ENCODE measurements around the gene TTI1.

TTI1 gene

GRCh38 chr20:38062890-38063289 lies 29.6 kb upstream of the TTI1 start:
- TF ChIP-seq EP300 (IDR thresholded peaks at IDR 0.05; ENCODE audit: borderline replicate concordance) (no peak), TEAD4 (IDR thresholded peaks at IDR 0.05) (no peak), TCF12 (IDR thresholded peaks at IDR 0.05; ENCODE audit: low read depth) (no peak), CEBPB (IDR thresholded peaks at IDR 0.05) (no peak)

GRCh38 chr20:38061109-38061508 lies 27.9 kb upstream of the TTI1 start:
- TF ChIP-seq FOXM1 (IDR thresholded peaks at IDR 0.05; ENCODE audit: borderline replicate concordance, low read depth) (no peak), EP300 (IDR thresholded peaks at IDR 0.05; ENCODE audit: borderline replicate concordance) (no peak), TCF12 (IDR thresholded peaks at IDR 0.05; ENCODE audit: low read depth) (no peak), RAD21 (IDR thresholded peaks at IDR 0.05; ENCODE audit: low read depth) (no peak), TEAD4 (IDR thresholded peaks at IDR 0.05) (no peak)

GRCh38 chr20:38060536-38060935 lies 27.3 kb upstream of the TTI1 start:
- no peak for TF ChIP-seq YY1 (IDR thresholded peaks at IDR 0.05; ENCODE audit: low read depth)
- TF ChIP-seq MAX (IDR thresholded peaks at IDR 0.05): no peak
- no peak for TF ChIP-seq FOXM1 (IDR thresholded peaks at IDR 0.05; ENCODE audit: borderline replicate concordance, low read depth)
- TF ChIP-seq REST (IDR thresholded peaks at IDR 0.05; ENCODE audit: low read depth): no peak
- TF ChIP-seq CREB1 (IDR thresholded peaks at IDR 0.05; ENCODE audit: low read depth): no peak
- TF ChIP-seq EP300 (IDR thresholded peaks at IDR 0.05; ENCODE audit: borderline replicate concordance): no peak

GRCh38 chr20:38059832-38060231 lies 26.6 kb upstream of the TTI1 start:
- no peak for TF ChIP-seq ZBTB7A (IDR thresholded peaks at IDR 0.05; ENCODE audit: low read depth)
- TF ChIP-seq TCF12 (IDR thresholded peaks at IDR 0.05; ENCODE audit: low read depth): no peak
- TF ChIP-seq EP300 (IDR thresholded peaks at IDR 0.05; ENCODE audit: borderline replicate concordance): no peak
- no peak for TF ChIP-seq RAD21 (IDR thresholded peaks at IDR 0.05; ENCODE audit: low read depth)
- TF ChIP-seq TAF1 (IDR thresholded peaks at IDR 0.05; ENCODE audit: low read depth): no peak
- no peak for TF ChIP-seq NFIC (IDR thresholded peaks at IDR 0.05)
- no peak for TF ChIP-seq USF1 (IDR thresholded peaks at IDR 0.05)
- TF ChIP-seq CEBPB (IDR thresholded peaks at IDR 0.05): no peak

GRCh38 chr20:38057351-38057972 lies 24.2 kb upstream of the TTI1 start:
- TF ChIP-seq ZBTB7A (IDR thresholded peaks at IDR 0.05; ENCODE audit: low read depth): no peak
- no peak for TF ChIP-seq YY1 (IDR thresholded peaks at IDR 0.05; ENCODE audit: low read depth)
- TF ChIP-seq RAD21 (IDR thresholded peaks at IDR 0.05; ENCODE audit: low read depth): peak; percentile 81
- no peak for TF ChIP-seq TAF1 (IDR thresholded peaks at IDR 0.05; ENCODE audit: low read depth)
- TF ChIP-seq EP300 (IDR thresholded peaks at IDR 0.05; ENCODE audit: borderline replicate concordance): no peak
- TF ChIP-seq MAX (IDR thresholded peaks at IDR 0.05): no peak
- TF ChIP-seq EGR1 (IDR thresholded peaks at IDR 0.05): no peak

GRCh38 chr20:38055848-38056247 lies 22.6 kb upstream of the TTI1 start:
- no peak for TF ChIP-seq ZBTB7A (IDR thresholded peaks at IDR 0.05; ENCODE audit: low read depth)
- no peak for TF ChIP-seq USF1 (IDR thresholded peaks at IDR 0.05)
- no peak for TF ChIP-seq CREB1 (IDR thresholded peaks at IDR 0.05; ENCODE audit: low read depth)
- no peak for TF ChIP-seq CEBPB (IDR thresholded peaks at IDR 0.05)
- TF ChIP-seq NFIC (IDR thresholded peaks at IDR 0.05): no peak
- no peak for TF ChIP-seq EP300 (IDR thresholded peaks at IDR 0.05; ENCODE audit: borderline replicate concordance)
- TF ChIP-seq RAD21 (IDR thresholded peaks at IDR 0.05; ENCODE audit: low read depth): no peak
- TF ChIP-seq EGR1 (IDR thresholded peaks at IDR 0.05): no peak
- TF ChIP-seq REST (IDR thresholded peaks at IDR 0.05; ENCODE audit: low read depth): no peak
- no peak for TF ChIP-seq YY1 (IDR thresholded peaks at IDR 0.05; ENCODE audit: low read depth)
- TF ChIP-seq TCF12 (IDR thresholded peaks at IDR 0.05; ENCODE audit: low read depth): no peak

GRCh38 chr20:38055294-38055693 lies 22.0 kb upstream of the TTI1 start:
- TF ChIP-seq TAF1 (IDR thresholded peaks at IDR 0.05; ENCODE audit: low read depth): no peak
- no peak for TF ChIP-seq TEAD4 (IDR thresholded peaks at IDR 0.05)
- TF ChIP-seq ZBTB7A (IDR thresholded peaks at IDR 0.05; ENCODE audit: low read depth): no peak
- TF ChIP-seq CEBPB (IDR thresholded peaks at IDR 0.05): no peak
- no peak for TF ChIP-seq TCF12 (IDR thresholded peaks at IDR 0.05; ENCODE audit: low read depth)
- no peak for TF ChIP-seq RAD21 (IDR thresholded peaks at IDR 0.05; ENCODE audit: low read depth)

Data from Ishikawa (cell line).